B cell (primary cell): ENCODE measurements around the gene NPPC. TPM values are rescaled to one million over a fixed set of nuclear protein-coding genes. Genes with fewer than 3 reads are reported as not detected.

Source experiments
- ATAC-seq: fragments of 200-7000 bp; cut with Tn5 transposase; one replicate; pipeline ENCODE4 v1.10.0; 2021; ENCODE audit warnings: low read depth, mild to moderate bottlenecking, moderate number of reproducible peaks, moderate library complexity
- CTCF ChIA-PET: fragments of 350-600 bp; sonication (Branson Sonifier 250); formaldehyde crosslinking; loops from one replicate; lab custom pipeline; 2021; ENCODE audit warnings: antibody characterized with exemption, inconsistent platforms; lab: Charles Lee
- POLR2A ChIA-PET: fragments of 350-600 bp; sonication (Branson Sonifier 250); formaldehyde crosslinking; loops from one replicate; lab custom pipeline; 2021; ENCODE audit warnings: antibody characterized with exemption; lab: Charles Lee
- DNase-seq: peaks from one replicate; pipeline ENCODE4 v3.0.0; 2013
- H2AFZ ChIP-seq: 2 replicates; pipeline ENCODE4 v1.6.1; 2012; ENCODE audit warnings: mild to moderate bottlenecking, low read depth, low read length; ENCODE audit not compliant: insufficient read depth, poor library complexity, severe bottlenecking
- H3K27ac ChIP-seq, 2 donors: 1 replicate in 1 of 2; 2 replicates in 1 of 2; pipeline ENCODE4 v1.5.1; 2012 to 2013; ENCODE audit warnings: low read length in 2 of 2, mild to moderate bottlenecking in 2 of 2, moderate library complexity in 1 of 2
- H3K27me3 ChIP-seq, 4 experiments: fragments of 200-600 bp in 1 of 4; sonication (generic) in 1 of 4; replicated peaks in 1 of 4; 1 replicate in 2 of 4; 2 replicates in 2 of 4; pipeline versions ENCODE4 v1.6.1 to v1.7.0; 2013 to 2016; ENCODE audit warnings: low read length in 3 of 4, mild to moderate bottlenecking in 2 of 4, mixed read lengths in 1 of 4, moderate library complexity in 1 of 4; ENCODE audit not compliant: insufficient read depth in 4 of 4, control insufficient read depth in 3 of 4; ENCODE audit errors: control extremely low read depth in 1 of 4
- H3K36me3 ChIP-seq, 2 experiments: replicated peaks in 1 of 2; 1 replicate in 1 of 2; 2 replicates in 1 of 2; pipeline versions ENCODE4 v1.6.1 to v1.7.1; 2013; ENCODE audit warnings: low read length in 1 of 2; ENCODE audit not compliant: insufficient read depth in 2 of 2, control insufficient read depth in 1 of 2; ENCODE audit errors: control extremely low read depth in 1 of 2, extremely low read depth in 1 of 2
- H3K4me1 ChIP-seq, 2 donors: fragments of 200-600 bp in 1 of 2; sonication (generic) in 1 of 2; 1 replicate in 1 of 2; 2 replicates in 1 of 2; pipeline versions ENCODE4 v1.5.1 to v1.6.1; 2013 to 2017; ENCODE audit warnings: low read length in 2 of 2; ENCODE audit not compliant: control insufficient read depth in 2 of 2, insufficient read depth in 2 of 2
- H3K4me2 ChIP-seq: replicated peaks from 2 replicates; pipeline ENCODE3; 2012; ENCODE audit warnings: mild to moderate bottlenecking, low read depth, low read length; ENCODE audit not compliant: poor library complexity, severe bottlenecking
- H3K4me3 ChIP-seq, 5 experiments: fragments of 200-600 bp in 1 of 5; sonication (generic) in 1 of 5; 1 replicate in 3 of 5; 2 replicates in 2 of 5; pipeline versions ENCODE4 v1.5.1 to v1.7.0; 2011 to 2016; ENCODE audit warnings: low read length in 4 of 5, mild to moderate bottlenecking in 4 of 5, low read depth in 2 of 5, control low read depth in 1 of 5, moderate library complexity in 1 of 5; ENCODE audit not compliant: insufficient read depth in 1 of 5; ENCODE audit errors: control extremely low read depth in 1 of 5, extremely low read depth in 1 of 5
- H3K79me2 ChIP-seq: fragments of 200-600 bp; sonication (generic); one replicate; pipeline ENCODE4 v1.6.0; 2016; ENCODE audit warnings: low read length; ENCODE audit not compliant: control insufficient read depth, insufficient read depth
- H3K9ac ChIP-seq: fragments of 200-600 bp; sonication (generic); 2 replicates; pipeline ENCODE4 v1.6.1; 2017; ENCODE audit warnings: mild to moderate bottlenecking, low read length, moderate library complexity
- H3K9me3 ChIP-seq, 3 donors: one replicate each; pipeline versions ENCODE4 v1.6.1 to v1.7.1; 2013; ENCODE audit warnings: low read length in 2 of 3; ENCODE audit not compliant: control insufficient read depth in 2 of 3, insufficient read depth in 1 of 3; ENCODE audit errors: control extremely low read depth in 1 of 3
- H4K20me1 ChIP-seq: 2 replicates; pipeline ENCODE4 v1.6.0; 2012; ENCODE audit warnings: mild to moderate bottlenecking, low read length; ENCODE audit not compliant: insufficient read depth, control insufficient read depth, poor library complexity, severe bottlenecking
- H3K27ac Mint-ChIP-seq: one replicate; pipeline ENCODE4 v1.8.0; 2021; ENCODE audit warnings: mixed read lengths
- H3K27me3 Mint-ChIP-seq: one replicate; pipeline ENCODE4 v1.8.0; 2021; ENCODE audit warnings: mixed read lengths
- H3K4me1 Mint-ChIP-seq: one replicate; pipeline ENCODE4 v1.8.0; 2021; ENCODE audit warnings: mixed read lengths
- H3K4me3 Mint-ChIP-seq: one replicate; pipeline ENCODE4 v1.8.0; 2021; ENCODE audit warnings: mixed read lengths
- H3K9me3 Mint-ChIP-seq: one replicate; pipeline ENCODE4 v1.8.0; 2022; ENCODE audit warnings: mixed read lengths; ENCODE audit not compliant: insufficient read depth
- CTCF ChIP-seq: fragments of 200-600 bp; IDR thresholded peaks from one replicate; pipeline ENCODE4 v1.8.0; 2022; ENCODE audit warnings: antibody characterized with exemption, mild to moderate bottlenecking
- EZH2 ChIP-seq: IDR thresholded peaks from 2 replicates; pipeline ENCODE4 v1.6.1; 2012; ENCODE audit warnings: borderline replicate concordance, low read depth, mild to moderate bottlenecking, moderate library complexity, low read length; ENCODE audit not compliant: insufficient read depth, poor library complexity, severe bottlenecking
- WGBS: methylation state at CpG from one replicate; pipeline ENCODE4 v1.1.5; 2013; ENCODE audit warnings: missing lambda C conversion rate; ENCODE audit not compliant: insufficient coverage; 5-methylcytosine and 5-hydroxymethylcytosine counted together
- intact Hi-C: fragments of 100-400 bp; cut with micrococcal nuclease; formaldehyde crosslinking; loops from one replicate; pipeline ENCODE4 v1.10.0; 2022
- polyA plus RNA-seq: library from polyadenylated mRNA; depleted of rRNA; stranded (reverse); fragments of >200 nt; gene quantifications from 2 replicates; pipeline ENCODE4 v1.2.3, GENCODE V29; 2012
- total RNA-seq, 2 donors: library from RNA; stranded (reverse); fragments of 120-200 nt in 1 of 2; gene quantifications; 1 replicate in 1 of 2; 2 replicates in 1 of 2; pipeline versions ENCODE4 v1.2.3 to v1.2.4, GENCODE V29; 2013 to 2022

The NPPC gene
- total and polyA plus RNA-seq, 2 donors (not counting 1 experiment from before 2014, with no cell fraction given), result 0.33 to 0.71 TPM

- peak overlapping the region; percentile 62 to 77 for H3K27ac ChIP-seq
- no peaks in the 10 kb centered on the region for H3K27me3 ChIP-seq
- ChIA-PET CTCF (no interaction called here), POLR2A (interaction anchor here (1.3 kb wide), 1 partner anchor 590 kb away, joined by 3 read pairs; the partner anchor contains the start of genes EIF4E2 and TIGD1)
- TF ChIP-seq CTCF, result no peak
- TF ChIP-seq EZH2, result no peak
- H3K4me1 Mint-ChIP-seq, result peaks cover 33% of the 10 kb centered on the region
- ATAC-seq (no peak), DNase-seq (no peak)
- peak overlapping the region; percentile 90 for H3K4me2 ChIP-seq
- H3K9me3 ChIP-seq, result no peaks in the 10 kb centered on the region
- peaks cover 5 to 15% of the 10 kb centered on the region in 2 donors for H3K4me1 ChIP-seq
- H3K4me3 ChIP-seq, result peak overlapping the region; percentile 55 to 96 (median 94)
- H3K27me3 Mint-ChIP-seq, result peaks cover 6% of the 10 kb centered on the region
- 62% methylated on average over 17 of the region's 18 CpGs for WGBS
- peak overlapping the region; percentile 94 for H3K27ac Mint-ChIP-seq
- peaks cover 40% of the 10 kb centered on the region for H3K79me2 ChIP-seq
- peak overlapping the region; percentile 92 for H3K4me3 Mint-ChIP-seq
- no peaks in the 10 kb centered on the region for H3K36me3 ChIP-seq
- H3K9ac ChIP-seq, result peak overlapping the region; percentile 99
- no peaks in the 10 kb centered on the region for H3K9me3 Mint-ChIP-seq
- intact Hi-C loops, result no loop called here
- peaks cover 5% of the 10 kb centered on the region for H4K20me1 ChIP-seq
- H2AFZ ChIP-seq, result peak overlapping the region; percentile 94
Measured at GRCh38 chr2:231960810-231961348, 34.7 kb upstream of the NPPC start.

DNA sequence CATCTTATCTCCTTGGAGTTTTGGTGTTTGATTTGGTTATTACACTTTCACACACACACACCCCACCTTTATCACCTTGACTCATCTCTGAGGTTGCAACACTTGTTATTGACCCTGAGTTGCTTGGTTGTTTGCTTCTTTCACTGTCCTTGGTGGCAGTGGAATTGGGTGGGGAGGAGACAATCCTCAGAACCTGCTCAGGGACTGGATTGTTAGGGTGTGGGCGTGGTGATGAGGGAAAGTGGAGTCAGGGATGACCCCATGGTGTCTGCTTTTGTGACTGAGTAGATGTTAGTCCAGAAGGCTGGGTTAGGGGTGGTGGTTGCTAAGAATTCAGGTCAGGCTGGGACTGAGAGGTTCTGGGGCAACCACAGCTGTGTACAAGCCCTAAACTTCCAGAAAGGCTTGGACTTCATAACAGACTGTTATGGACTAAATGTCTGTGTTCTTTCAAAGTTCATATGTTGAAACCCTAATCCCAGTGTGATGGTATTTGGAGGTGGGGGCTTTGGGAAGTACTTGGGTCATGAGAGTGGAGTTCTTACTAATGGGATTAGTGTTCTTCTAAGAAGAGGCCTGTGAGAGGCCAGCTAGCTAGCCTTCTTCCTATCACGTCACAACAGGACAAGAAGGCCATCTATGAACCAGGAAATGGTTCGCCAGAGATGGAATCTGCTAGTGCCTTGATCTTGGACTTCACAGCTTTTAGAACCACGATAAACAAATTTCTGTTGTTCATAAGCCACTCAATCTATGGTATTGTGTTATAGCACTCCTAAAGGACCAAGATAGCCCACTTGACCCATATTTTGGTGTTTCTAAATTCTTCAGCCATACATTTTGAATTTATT, 31.9 kb upstream of the NPPC start:
- CTCF ChIA-PET, result no interaction called here
- Histone ChIP-seq H3K36me3 (no peaks in the 10 kb centered on the region), H3K9me3 (no peaks in the 10 kb centered on the region), H3K4me2 (no peak overlapping the region), H2AFZ (no peak overlapping the region), H3K27ac (no peak overlapping the region), H3K79me2 (peaks cover 26% of the 10 kb centered on the region), H4K20me1 (peaks cover 5% of the 10 kb centered on the region), H3K4me3 (no peak overlapping the region), H3K9ac (no peak overlapping the region), H3K27me3 (no peaks in the 10 kb centered on the region), H3K4me1 (peaks cover 5 to 15% of the 10 kb centered on the region in 2 donors)
- TF ChIP-seq EZH2 (no peak), CTCF (no peak)
- intact Hi-C loops, result no loop called here
- peaks cover 12% of the 10 kb centered on the region for H3K27me3 Mint-ChIP-seq
- POLR2A ChIA-PET, result no interaction called here
- no peaks in the 10 kb centered on the region for H3K9me3 Mint-ChIP-seq
- DNase-seq (no peak), ATAC-seq (no peak)
- H3K27ac Mint-ChIP-seq, result no peak overlapping the region
- H3K4me3 Mint-ChIP-seq, result peak overlapping the region; percentile 19
- 96% methylated on average over 2 of the region's 4 CpGs for WGBS
- peaks cover 16% of the 10 kb centered on the region for H3K4me1 Mint-ChIP-seq
